Mesenchymal stem cell (in vitro differentiated cells and primary cell): ENCODE measurements around the gene EHD4.
A peak's percentile ranks its signal among the peaks of the same experiment; 100 is the strongest.

ENCODE experiments used
- DNase-seq: peaks from one replicate; pipeline ENCODE4 v3.0.0-alpha.2; 2013
- H2AFZ ChIP-seq: one replicate; pipeline ENCODE4 v1.6.1; 2013; ENCODE audit warnings: low read depth, mild to moderate bottlenecking, control low read depth, inconsistent platforms, low read length, moderate library complexity
- H2AK5ac ChIP-seq: 2 replicates; pipeline ENCODE4 v1.6.1; 2013; ENCODE audit warnings: low read length, moderate library complexity, mild to moderate bottlenecking, inconsistent platforms; ENCODE audit not compliant: severe bottlenecking
- H2BK120ac ChIP-seq: one replicate; pipeline ENCODE4 v1.6.1; 2013; ENCODE audit warnings: low read depth, mild to moderate bottlenecking, inconsistent platforms, low read length, moderate library complexity
- H2BK12ac ChIP-seq, 2 experiments: one replicate each; pipeline ENCODE4 v1.6.1; 2013; ENCODE audit warnings: inconsistent platforms in 2 of 2, low read length in 2 of 2, mild to moderate bottlenecking in 2 of 2, moderate library complexity in 2 of 2, control low read depth in 1 of 2
- H2BK15ac ChIP-seq: one replicate; pipeline ENCODE4 v1.6.1; 2013; ENCODE audit warnings: mild to moderate bottlenecking, low read depth, inconsistent platforms; ENCODE audit not compliant: poor library complexity, severe bottlenecking
- H2BK5ac ChIP-seq: 2 replicates; pipeline ENCODE4 v1.6.1; 2013; ENCODE audit warnings: low read depth, mild to moderate bottlenecking, low read length, control low read depth, inconsistent platforms; ENCODE audit not compliant: poor library complexity, severe bottlenecking
- H3K14ac ChIP-seq, 2 experiments: one replicate each; pipeline ENCODE4 v1.6.1; 2013; ENCODE audit warnings: inconsistent platforms in 2 of 2, low read length in 2 of 2, control low read depth in 1 of 2, mild to moderate bottlenecking in 1 of 2, moderate library complexity in 1 of 2
- H3K18ac ChIP-seq, 2 experiments: one replicate each; pipeline ENCODE4 v1.6.1; 2013; ENCODE audit warnings: inconsistent platforms in 2 of 2, low read length in 2 of 2, control low read depth in 1 of 2, low read depth in 1 of 2, mild to moderate bottlenecking in 1 of 2
- H3K23ac ChIP-seq, 2 experiments: one replicate each; pipeline ENCODE4 v1.6.1; 2013; ENCODE audit warnings: inconsistent platforms in 2 of 2, low read length in 2 of 2, mild to moderate bottlenecking in 2 of 2, moderate library complexity in 2 of 2, control low read depth in 1 of 2
- H3K27ac ChIP-seq: 2 replicates; pipeline ENCODE4 v1.5.1; 2013; ENCODE audit warnings: mild to moderate bottlenecking, moderate library complexity, low read length, control low read depth, inconsistent platforms; ENCODE audit not compliant: poor library complexity, severe bottlenecking
- H3K27me3 ChIP-seq, 2 experiments: 2 replicates each; pipeline versions ENCODE4 v1.6.1 to v1.7.0; 2013; ENCODE audit warnings: low read length in 2 of 2, mild to moderate bottlenecking in 2 of 2, moderate library complexity in 2 of 2, control low read depth in 1 of 2, inconsistent platforms in 1 of 2; ENCODE audit not compliant: control insufficient read depth in 1 of 2, insufficient read depth in 1 of 2
- H3K36me3 ChIP-seq, 2 experiments: 2 replicates each; pipeline versions ENCODE4 v1.6.1 to v1.7.0; 2013; ENCODE audit warnings: low read length in 2 of 2, control low read depth in 1 of 2, inconsistent platforms in 1 of 2, low read depth in 1 of 2, mild to moderate bottlenecking in 1 of 2; ENCODE audit not compliant: insufficient read depth in 2 of 2, control insufficient read depth in 1 of 2
- H3K4ac ChIP-seq, 2 experiments: one replicate each; pipeline ENCODE4 v1.6.1; 2013; ENCODE audit warnings: inconsistent platforms in 2 of 2, low read length in 2 of 2, mild to moderate bottlenecking in 2 of 2, moderate library complexity in 2 of 2, control low read depth in 1 of 2, low read depth in 1 of 2
- H3K4me1 ChIP-seq: 2 replicates; pipeline ENCODE4 v1.6.1; 2013; ENCODE audit warnings: low read depth, low read length, control low read depth; ENCODE audit not compliant: control insufficient read depth, insufficient read depth
- H3K4me2 ChIP-seq: 2 replicates; pipeline ENCODE4 v1.6.1; 2013; ENCODE audit warnings: low read length, mild to moderate bottlenecking, inconsistent platforms; ENCODE audit not compliant: poor library complexity, severe bottlenecking
- H3K4me3 ChIP-seq, 2 experiments: 2 replicates each; pipeline versions ENCODE4 v1.5.1 to v1.7.0; 2013; ENCODE audit warnings: low read length in 2 of 2, mild to moderate bottlenecking in 2 of 2, control low read depth in 1 of 2, low read depth in 1 of 2; ENCODE audit not compliant: insufficient read depth in 1 of 2
- H3K79me1 ChIP-seq: replicated peaks from 2 replicates; pipeline ENCODE4 v1.6.1; 2013; ENCODE audit warnings: mild to moderate bottlenecking, control low read depth, low read length, inconsistent platforms; ENCODE audit not compliant: poor library complexity, severe bottlenecking
- H3K9ac ChIP-seq: 2 replicates; pipeline ENCODE4 v1.7.0; 2013; ENCODE audit warnings: mild to moderate bottlenecking, low read length, moderate library complexity
- H3K9me3 ChIP-seq: 2 replicates; pipeline ENCODE4 v1.7.0; 2013; ENCODE audit warnings: mild to moderate bottlenecking, low read length; ENCODE audit not compliant: control insufficient read depth
- H4K8ac ChIP-seq: one replicate; pipeline ENCODE4 v1.6.1; 2013; ENCODE audit warnings: inconsistent platforms, mild to moderate bottlenecking, low read length, moderate library complexity
- H4K91ac ChIP-seq: one replicate; pipeline ENCODE4 v1.6.1; 2013; ENCODE audit warnings: mild to moderate bottlenecking, low read length, inconsistent platforms
- WGBS: methylation state at CpG from one replicate; pipeline ENCODE4 v1.1.7; 2013; ENCODE audit warnings: mixed read lengths; 5-methylcytosine and 5-hydroxymethylcytosine counted together

Gene EHD4

GRCh38 chr15:41893422-41894250 is 78.7 kb downstream of the EHD4 start, which contains the start of gene SPTBN5:
SPTBN5 (minus strand) TSS chr15:41894053; CDS start chr15:41893497, 556 bp downstream.
- 97% methylated on average over 13 of the region's 15 CpGs for WGBS
- H4K8ac ChIP-seq = peak within 1 kb of the TSS; percentile 83
- no peak within 1 kb of the TSS for H2BK5ac ChIP-seq
- H3K27ac ChIP-seq = peak within 1 kb of the TSS; percentile 91
- peak within 1 kb of the TSS; percentile 30 for H2AFZ ChIP-seq
- peak within 1 kb of the TSS; percentile 82 for H2BK15ac ChIP-seq
- peak within 1 kb of the TSS in 1 of 2 experiments; percentile 58 for H3K14ac ChIP-seq
- H3K18ac ChIP-seq = peak within 1 kb of the TSS; percentile 73 to 91
- peak within 1 kb of the TSS; percentile 64 for H3K9ac ChIP-seq
- H3K36me3 ChIP-seq = peaks cover 9 to 31% of the 10 kb centered on the region in 2 experiments
- H3K27me3 ChIP-seq = peaks cover 0 to 25% of the 10 kb centered on the region in 2 experiments
- H2BK120ac ChIP-seq = peak within 1 kb of the TSS; percentile 56
- peak within 1 kb of the TSS in 1 of 2 experiments; percentile 92 for H3K4ac ChIP-seq
- peaks cover 47% of the 10 kb centered on the region for H3K4me1 ChIP-seq
- H2BK12ac ChIP-seq = peak within 1 kb of the TSS in 1 of 2 experiments; percentile 23
- H3K79me1 ChIP-seq = peaks cover 2% of the 10 kb centered on the region
- DNase-seq = no peak
- H4K91ac ChIP-seq = peak within 1 kb of the TSS; percentile 79
- no peaks in the 10 kb centered on the region for H3K9me3 ChIP-seq
- H3K4me2 ChIP-seq = peak within 1 kb of the TSS; percentile 50
- H3K23ac ChIP-seq = peak within 1 kb of the TSS in 1 of 2 experiments; percentile 19
- peak within 1 kb of the TSS; percentile 21 to 64 for H3K4me3 ChIP-seq
- peak within 1 kb of the TSS; percentile 40 for H2AK5ac ChIP-seq

- Histone ChIP-seq H2AFZ (no peak overlapping the region), H3K18ac (no peak overlapping the region), H3K9me3 (no peaks in the 10 kb centered on the region), H3K9ac (no peak overlapping the region), H2BK15ac (no peak overlapping the region), H2BK5ac (no peak overlapping the region), H2BK12ac (no peak overlapping the region), H4K8ac (no peak overlapping the region), H3K14ac (no peak overlapping the region), H3K27ac (peak overlapping the region; percentile 36), H3K4ac (no peak overlapping the region), H3K4me3 (no peak overlapping the region), H2BK120ac (no peak overlapping the region), H3K27me3 (peaks cover 0 to 25% of the 10 kb centered on the region in 2 experiments), H4K91ac (no peak overlapping the region), H2AK5ac (no peak overlapping the region), H3K23ac (no peak overlapping the region), H3K36me3 (peaks cover 3 to 28% of the 10 kb centered on the region in 2 experiments), H3K4me1 (peaks cover 47% of the 10 kb centered on the region), H3K79me1 (no peaks in the 10 kb centered on the region), H3K4me2 (no peak overlapping the region)
- DNase-seq = no peak
- WGBS = 90% methylated on average over 22 of the region's 22 CpGs
Measured at GRCh38 chr15:41892621-41893421, 79.5 kb downstream of the EHD4 start.

DNA sequence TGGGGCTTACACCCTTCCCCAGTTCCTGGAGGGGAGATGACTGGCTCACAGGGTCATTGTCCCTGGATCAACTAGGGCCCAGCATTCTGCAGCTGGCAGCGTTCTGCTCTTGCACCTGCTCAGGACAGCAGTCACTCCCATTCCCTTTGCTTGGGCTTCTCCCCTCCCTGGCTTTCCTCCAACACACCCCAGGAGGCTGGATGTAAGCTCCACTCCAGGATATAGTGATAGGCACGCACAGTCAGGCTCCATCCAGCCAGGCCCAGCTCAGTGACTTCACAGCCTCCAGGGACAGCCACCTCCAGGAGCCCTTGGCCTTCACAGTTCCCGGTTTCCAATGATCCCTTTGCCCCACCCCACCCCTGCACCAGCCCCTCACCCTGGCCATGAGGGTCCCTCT is 80.4 kb downstream of the EHD4 start:
- H3K4me1 ChIP-seq = peaks cover 44% of the 10 kb centered on the region
- peaks cover 0 to 28% of the 10 kb centered on the region in 2 experiments for H3K36me3 ChIP-seq
- WGBS = 87% methylated on average over 3 of the region's 3 CpGs
- H2AK5ac ChIP-seq = peak overlapping the region; percentile 17
- no peak overlapping the region for H2BK120ac ChIP-seq
- peaks cover 0 to 30% of the 10 kb centered on the region in 2 experiments for H3K27me3 ChIP-seq
- no peak for DNase-seq
- no peak overlapping the region for H3K9ac ChIP-seq
- H4K8ac ChIP-seq = no peak overlapping the region
- H2AFZ ChIP-seq = no peak overlapping the region
- H3K9me3 ChIP-seq = no peaks in the 10 kb centered on the region
- no peak overlapping the region for H2BK15ac ChIP-seq
- no peak overlapping the region for H3K4me2 ChIP-seq
- H3K18ac ChIP-seq = no peak overlapping the region
- H2BK12ac ChIP-seq = no peak overlapping the region
- no peak overlapping the region for H2BK5ac ChIP-seq
- H3K79me1 ChIP-seq = no peaks in the 10 kb centered on the region
- no peak overlapping the region for H3K23ac ChIP-seq
- no peak overlapping the region for H4K91ac ChIP-seq
- H3K4ac ChIP-seq = no peak overlapping the region
- no peak overlapping the region for H3K27ac ChIP-seq
- no peak overlapping the region for H3K4me3 ChIP-seq
- no peak overlapping the region for H3K14ac ChIP-seq

DNA sequence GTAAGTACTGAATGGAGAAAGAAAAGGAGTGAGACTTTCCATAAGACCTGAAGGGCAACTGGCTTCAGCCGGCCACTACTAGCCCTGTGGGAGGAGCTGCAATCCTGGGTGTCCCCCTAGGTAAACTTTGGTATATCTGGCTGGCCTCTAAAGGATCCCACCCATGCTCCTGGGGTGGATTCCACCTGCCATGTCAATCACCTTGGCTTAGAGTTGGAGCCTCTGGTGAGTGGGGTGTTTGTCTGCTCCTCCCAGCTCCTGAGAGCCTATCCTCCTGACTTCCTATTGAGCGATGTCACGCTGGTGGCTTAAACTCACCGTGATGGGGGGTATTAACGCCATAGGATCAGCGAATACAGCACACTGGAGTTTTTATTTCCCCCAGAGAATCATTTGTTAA is 81.1 kb downstream of the EHD4 start:
- Histone ChIP-seq H4K91ac (no peak overlapping the region), H2BK5ac (no peak overlapping the region), H3K4me2 (no peak overlapping the region), H3K23ac (no peak overlapping the region), H3K4ac (no peak overlapping the region), H2BK15ac (no peak overlapping the region), H3K9me3 (no peaks in the 10 kb centered on the region), H2AFZ (no peak overlapping the region), H3K79me1 (no peaks in the 10 kb centered on the region), H2BK12ac (no peak overlapping the region), H3K27me3 (peaks cover 0 to 30% of the 10 kb centered on the region in 2 experiments), H3K4me3 (no peak overlapping the region), H2BK120ac (no peak overlapping the region), H3K4me1 (peaks cover 44% of the 10 kb centered on the region), H3K36me3 (peaks cover 0 to 27% of the 10 kb centered on the region in 2 experiments), H2AK5ac (no peak overlapping the region), H3K27ac (no peak overlapping the region), H3K9ac (no peak overlapping the region), H3K14ac (no peak overlapping the region), H3K18ac (no peak overlapping the region), H4K8ac (no peak overlapping the region)
- 91% methylated on average over 6 of the region's 6 CpGs for WGBS
- no peak for DNase-seq
